Ascending aorta (tissue), 2 donors: ENCODE measurements around the gene SLC35A3. TPM values are rescaled to one million over a fixed set of nuclear protein-coding genes. Genes with fewer than 3 reads are reported as not detected.

Experiments
- DNase-seq, 2 donors: peaks; one replicate each; pipeline ENCODE4 v3.0.0-alpha.2; 2019; ENCODE audit warnings: low spot score in 2 of 2
- H3K27ac ChIP-seq, 2 donors: fragments of 200-600 bp; sonication (generic); one replicate each; pipeline ENCODE4 v1.5.1; 2016 to 2017; ENCODE audit warnings: mild to moderate bottlenecking in 1 of 2
- H3K27me3 ChIP-seq: fragments of 200-600 bp; sonication (generic); one replicate; pipeline ENCODE4 v1.5.1; 2017
- H3K36me3 ChIP-seq, 2 donors: fragments of 200-600 bp; sonication (generic); one replicate each; pipeline ENCODE4 v1.5.1; 2016
- H3K4me1 ChIP-seq, 2 donors: fragments of 200-600 bp; sonication (generic); one replicate each; pipeline ENCODE4 v1.5.1; 2016 to 2017; ENCODE audit warnings: mild to moderate bottlenecking in 1 of 2
- H3K4me3 ChIP-seq, 2 donors: fragments of 200-600 bp; sonication (generic); one replicate each; pipeline ENCODE4 v1.5.1; 2016 to 2017; ENCODE audit warnings: mild to moderate bottlenecking in 1 of 2
- H3K9me3 ChIP-seq, 2 donors: fragments of 200-600 bp; sonication (generic); one replicate each; pipeline ENCODE4 v1.5.1; 2016
- intact Hi-C: fragments of 100-400 bp; cut with DNase I; formaldehyde crosslinking; loops from one replicate; pipeline ENCODE4 v1.15.1; 2023
- total RNA-seq: library from RNA; depleted of rRNA; stranded (reverse); fragments of >200 nt; gene quantifications from one replicate; pipeline ENCODE4 v1.1.0, GENCODE V29; 2016
- TF ChIP-seq, protein P1 (sequence below), 3 experiments: fragments of 200-600 bp in 2 of 3; fragments of 450-650 bp in 1 of 3; sonication (generic) in 2 of 3; IDR thresholded peaks; one replicate each; pipeline ENCODE4 v1.5.1; 2016 to 2019; ENCODE audit warnings: antibody characterized with exemption in 3 of 3, mild to moderate bottlenecking in 1 of 3, moderate library complexity in 1 of 3

Gene SLC35A3
- total RNA-seq, 1 donor from 2014 or later, result 8.4 TPM

DNA sequence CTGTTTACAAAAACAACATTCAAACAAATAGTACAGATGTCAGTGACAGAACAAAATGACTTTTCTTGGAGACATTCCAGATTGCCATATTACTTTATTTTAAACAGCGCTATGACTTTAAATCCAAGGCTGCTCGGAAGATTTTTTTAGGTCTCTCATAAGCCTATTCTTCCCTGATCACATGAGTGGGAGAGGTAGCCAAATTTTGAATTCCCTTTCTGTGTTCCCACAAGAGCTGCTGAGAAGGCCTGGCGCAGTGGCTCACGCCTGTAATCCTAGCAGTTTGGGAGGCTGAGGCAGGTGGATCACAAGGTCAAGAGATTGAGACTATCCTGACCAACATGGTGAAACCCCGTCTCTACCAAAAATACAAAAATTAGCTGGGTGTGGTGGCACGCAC is 53.7 kb downstream of the SLC35A3 start:
- Histone ChIP-seq H3K9me3 (no peaks in the 10 kb centered on the region), H3K4me1 (no peaks in the 10 kb centered on the region), H3K27me3 (no peaks in the 10 kb centered on the region), H3K36me3 (no peaks in the 10 kb centered on the region), H3K27ac (no peak overlapping the region), H3K4me3 (no peak overlapping the region)
- intact Hi-C loops, result no loop called here
- TF ChIP-seq, protein P1, sequence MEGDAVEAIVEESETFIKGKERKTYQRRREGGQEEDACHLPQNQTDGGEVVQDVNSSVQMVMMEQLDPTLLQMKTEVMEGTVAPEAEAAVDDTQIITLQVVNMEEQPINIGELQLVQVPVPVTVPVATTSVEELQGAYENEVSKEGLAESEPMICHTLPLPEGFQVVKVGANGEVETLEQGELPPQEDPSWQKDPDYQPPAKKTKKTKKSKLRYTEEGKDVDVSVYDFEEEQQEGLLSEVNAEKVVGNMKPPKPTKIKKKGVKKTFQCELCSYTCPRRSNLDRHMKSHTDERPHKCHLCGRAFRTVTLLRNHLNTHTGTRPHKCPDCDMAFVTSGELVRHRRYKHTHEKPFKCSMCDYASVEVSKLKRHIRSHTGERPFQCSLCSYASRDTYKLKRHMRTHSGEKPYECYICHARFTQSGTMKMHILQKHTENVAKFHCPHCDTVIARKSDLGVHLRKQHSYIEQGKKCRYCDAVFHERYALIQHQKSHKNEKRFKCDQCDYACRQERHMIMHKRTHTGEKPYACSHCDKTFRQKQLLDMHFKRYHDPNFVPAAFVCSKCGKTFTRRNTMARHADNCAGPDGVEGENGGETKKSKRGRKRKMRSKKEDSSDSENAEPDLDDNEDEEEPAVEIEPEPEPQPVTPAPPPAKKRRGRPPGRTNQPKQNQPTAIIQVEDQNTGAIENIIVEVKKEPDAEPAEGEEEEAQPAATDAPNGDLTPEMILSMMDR (IDR thresholded peaks at IDR 0.05), result no peak
- no peak for DNase-seq

DNA sequence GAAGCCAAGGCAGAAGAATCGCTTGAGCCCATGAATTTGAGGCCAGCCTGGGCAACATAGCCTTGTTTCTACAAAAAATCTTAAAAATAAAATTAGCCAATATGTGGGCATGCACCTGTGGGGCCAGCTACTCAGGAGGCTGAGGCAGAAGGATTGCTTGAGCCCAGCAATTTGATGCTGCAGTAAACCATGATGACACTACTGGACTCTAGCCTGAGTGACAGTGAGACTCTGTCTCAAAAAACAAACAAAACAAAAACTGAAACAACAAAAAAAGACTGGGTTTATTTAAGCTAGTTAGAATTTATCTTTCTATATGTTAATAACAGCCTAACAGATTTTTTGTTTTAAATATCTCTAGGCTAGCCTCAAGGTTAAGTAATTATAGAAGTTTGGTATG is 57.4 kb downstream of the SLC35A3 start:
- intact Hi-C loops, result no loop called here
- no peaks in the 10 kb centered on the region for H3K36me3 ChIP-seq
- DNase-seq, result no peak
- no peaks in the 10 kb centered on the region for H3K27me3 ChIP-seq
- TF ChIP-seq, protein P1 (IDR thresholded peaks at IDR 0.05), result no peak
- H3K9me3 ChIP-seq, result no peaks in the 10 kb centered on the region
- H3K4me1 ChIP-seq, result no peaks in the 10 kb centered on the region
- H3K4me3 ChIP-seq, result no peak overlapping the region
- H3K27ac ChIP-seq, result no peak overlapping the region

DNA sequence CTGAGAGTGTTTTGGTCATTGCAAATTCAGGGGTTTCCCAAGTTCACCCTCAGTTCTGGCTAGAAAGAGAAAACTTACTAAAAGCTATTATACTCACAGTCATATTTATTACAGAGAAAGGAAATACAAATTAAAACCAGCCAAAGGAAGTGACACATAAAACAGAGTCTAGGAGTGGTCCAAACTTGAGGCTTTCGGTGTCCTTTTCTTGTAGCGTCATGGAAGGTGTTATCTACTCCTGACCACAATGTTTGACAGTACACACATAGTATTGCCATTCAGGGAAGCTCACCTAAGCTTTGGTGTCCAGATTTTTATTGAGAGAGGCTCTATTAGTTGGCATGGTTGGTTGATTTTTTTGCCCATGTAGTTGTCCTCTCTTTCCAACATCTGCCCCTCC is 59.0 kb downstream of the SLC35A3 start:
- no peak for DNase-seq
- H3K27me3 ChIP-seq, result no peaks in the 10 kb centered on the region
- no peak overlapping the region for H3K27ac ChIP-seq
- H3K4me1 ChIP-seq, result no peaks in the 10 kb centered on the region
- intact Hi-C loops, result no loop called here
- TF ChIP-seq, protein P1 (IDR thresholded peaks at IDR 0.05), result no peak
- H3K9me3 ChIP-seq, result no peaks in the 10 kb centered on the region
- no peak overlapping the region for H3K4me3 ChIP-seq
- H3K36me3 ChIP-seq, result no peaks in the 10 kb centered on the region

DNA sequence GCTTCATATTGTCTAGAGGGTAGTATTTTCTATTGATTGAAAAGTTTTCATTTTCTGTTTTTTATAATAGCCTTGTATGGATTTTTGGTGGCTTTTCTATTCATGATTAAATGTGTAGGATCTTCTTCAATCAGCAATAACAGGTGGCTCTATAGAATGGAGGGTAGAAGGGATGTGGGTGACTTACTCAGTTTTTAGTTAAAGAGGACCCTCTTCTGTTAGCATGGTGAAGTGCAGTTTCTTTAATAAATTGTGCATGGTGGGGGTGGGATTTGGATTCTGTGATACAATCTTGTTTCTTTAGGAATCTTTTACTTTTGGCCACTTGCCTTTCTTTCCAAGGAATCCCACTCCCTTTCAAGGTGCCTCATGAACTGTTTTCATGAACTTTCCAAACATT is 64.7 kb downstream of the SLC35A3 start:
- TF ChIP-seq, protein P1 (IDR thresholded peaks at IDR 0.05), result peak in 1 of 3 experiments; percentile 12
- no peaks in the 10 kb centered on the region for H3K27me3 ChIP-seq
- H3K36me3 ChIP-seq, result no peaks in the 10 kb centered on the region
- DNase-seq, result no peak
- intact Hi-C loops, result no loop called here
- H3K9me3 ChIP-seq, result no peaks in the 10 kb centered on the region
- H3K4me1 ChIP-seq, result peaks cover 0 to 4% of the 10 kb centered on the region in 2 donors
- no peak overlapping the region for H3K4me3 ChIP-seq
- H3K27ac ChIP-seq, result no peak overlapping the region

DNA sequence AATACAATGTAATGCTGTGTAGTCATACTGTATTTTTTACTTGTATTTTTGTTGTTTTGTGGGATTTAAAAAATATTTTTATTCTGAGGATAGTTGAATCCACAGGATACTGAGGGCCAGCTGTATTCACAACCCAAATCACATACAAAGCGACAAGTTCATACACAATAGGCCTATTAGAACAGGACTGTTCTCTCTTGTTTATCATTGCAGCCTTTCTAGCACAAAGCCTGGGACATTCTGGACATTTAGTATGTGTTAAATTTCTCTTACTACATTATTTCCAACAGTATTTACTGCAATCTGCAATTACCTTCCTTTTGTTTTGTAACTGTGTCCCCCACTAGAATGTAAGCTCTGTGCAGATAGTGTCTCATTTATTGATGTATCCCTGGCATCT is 65.4 kb downstream of the SLC35A3 start:
- intact Hi-C loops, result loop anchor here (5.0 kb wide), 4 partner anchors 183 to 422 kb away; partner anchors contain the start of genes AGL and CDC14A
- no peaks in the 10 kb centered on the region for H3K27me3 ChIP-seq
- no peak overlapping the region for H3K4me3 ChIP-seq
- H3K4me1 ChIP-seq, result peaks cover under 1 to 4% of the 10 kb centered on the region in 2 donors
- H3K9me3 ChIP-seq, result no peaks in the 10 kb centered on the region
- H3K27ac ChIP-seq, result no peak overlapping the region
- TF ChIP-seq, protein P1 (IDR thresholded peaks at IDR 0.05), result no peak
- DNase-seq, result no peak
- no peaks in the 10 kb centered on the region for H3K36me3 ChIP-seq
